ENCODE results near the gene XG.
"Not testable (repeated sequence)": the region's sequence is repeated elsewhere in the genome, so short reads cannot be mapped to it uniquely, and the experiment has no call there.

Gene XG

DNA sequence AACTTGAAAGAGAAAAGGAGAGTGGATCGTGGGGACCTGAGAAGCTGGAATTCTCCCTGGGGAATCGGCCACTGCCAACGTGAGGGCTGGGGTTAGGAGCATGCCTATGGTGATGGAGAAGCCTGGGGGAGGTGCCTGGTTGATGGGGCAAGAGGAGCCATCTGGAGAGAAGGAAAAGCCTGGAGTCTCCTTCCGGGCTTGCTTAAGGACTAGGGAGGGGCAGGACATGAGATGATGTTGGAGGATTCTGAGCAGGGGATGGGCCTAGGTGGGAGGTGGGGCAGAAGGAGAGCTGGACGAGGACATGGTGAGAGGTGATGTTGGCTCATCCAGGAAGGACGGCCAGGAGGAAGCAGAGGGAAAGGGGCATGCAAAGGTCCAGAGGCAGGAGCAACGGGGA, 41.9 kb downstream of the XG start:
- Histone ChIP-seq H3K9me3 (ENCODE audit: low read length) (no peaks in the 10 kb centered on the region), H3K36me3 (ENCODE audit: insufficient read depth, low read length) (no peaks in the 10 kb centered on the region), H4K20me1 (ENCODE audit: insufficient read depth, low read length) (no peaks in the 10 kb centered on the region), H2AFZ (ENCODE audit: low read length) (no peak overlapping the region), H3K4me1 (ENCODE audit: insufficient read depth, low read length, severe bottlenecking) (no peaks in the 10 kb centered on the region), H3K9me2 (ENCODE audit: low read depth, low read length) (no peaks in the 10 kb centered on the region), H3K79me2 (ENCODE audit: insufficient read depth, low read length) (no peaks in the 10 kb centered on the region), H3K27ac (ENCODE audit: low read depth, low read length, poor library complexity, severe bottlenecking) (no peak overlapping the region), H3F3A (ENCODE audit: insufficient read depth, low read length) (no peaks in the 10 kb centered on the region), H3K4me2 (ENCODE audit: low read length) (no peak overlapping the region), H3K4me3 (ENCODE audit: low read depth, low read length, poor library complexity, severe bottlenecking) (no peak overlapping the region), H3K27me3 (ENCODE audit: insufficient read depth, low read length) (no peaks in the 10 kb centered on the region), H3K9ac (ENCODE audit: low read length) (no peak overlapping the region)
- TF ChIP-seq EZH2 (IDR thresholded peaks at IDR 0.05; ENCODE audit: borderline replicate concordance, low read length) (no peak), CTCF (IDR thresholded peaks at IDR 0.05; ENCODE audit: low read length) (no peak)

- no peaks in the 10 kb centered on the region for H4K20me1 ChIP-seq (ENCODE audit: insufficient read depth, low read length)
- no peaks in the 10 kb centered on the region for H3K36me3 ChIP-seq (ENCODE audit: insufficient read depth, low read length)
- no peaks in the 10 kb centered on the region for H3K27me3 ChIP-seq (ENCODE audit: insufficient read depth, low read length)
- no peak overlapping the region for H2AFZ ChIP-seq (ENCODE audit: low read length)
- no peaks in the 10 kb centered on the region for H3K79me2 ChIP-seq (ENCODE audit: insufficient read depth, low read length)
- no peak overlapping the region for H3K4me3 ChIP-seq (ENCODE audit: low read depth, low read length, poor library complexity, severe bottlenecking)
- H3K9me2 ChIP-seq (ENCODE audit: low read depth, low read length), result no peaks in the 10 kb centered on the region
- no peaks in the 10 kb centered on the region for H3F3A ChIP-seq (ENCODE audit: insufficient read depth, low read length)
- H3K4me1 ChIP-seq (ENCODE audit: insufficient read depth, low read length, severe bottlenecking), result no peaks in the 10 kb centered on the region
- no peak overlapping the region for H3K27ac ChIP-seq (ENCODE audit: low read depth, low read length, poor library complexity, severe bottlenecking)
- H3K9me3 ChIP-seq (ENCODE audit: low read length), result no peaks in the 10 kb centered on the region
- H3K4me2 ChIP-seq (ENCODE audit: low read length), result no peak overlapping the region
- no peak for TF ChIP-seq CTCF (IDR thresholded peaks at IDR 0.05; ENCODE audit: low read length)
- no peak for TF ChIP-seq EZH2 (IDR thresholded peaks at IDR 0.05; ENCODE audit: borderline replicate concordance, low read length)
- no peak overlapping the region for H3K9ac ChIP-seq (ENCODE audit: low read length)
These were observed 42.5 kb downstream of the XG start for GRCh38 chrX:2794336-2794735.

DNA sequence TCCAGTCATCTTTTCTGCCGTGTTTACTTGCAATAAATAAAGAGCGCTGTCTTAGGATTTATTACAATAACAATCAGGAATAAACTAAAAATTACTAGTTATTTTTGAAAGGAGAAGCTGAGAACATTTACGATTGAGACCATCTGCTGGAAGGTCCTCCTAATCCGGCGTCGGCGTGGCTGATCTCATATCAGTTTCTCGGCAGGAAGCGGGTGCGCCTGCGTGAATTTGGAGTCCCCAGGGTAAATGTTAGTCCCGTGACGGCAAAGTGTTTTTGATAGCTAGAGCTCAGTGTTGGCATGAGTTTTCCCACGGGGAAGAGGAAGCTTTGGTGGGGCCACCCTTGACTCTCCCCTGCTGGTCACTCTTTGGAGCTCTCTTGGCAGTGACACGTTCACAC, 45.0 kb downstream of the XG start:
- not testable (repeated sequence) for H3K9ac ChIP-seq (ENCODE audit: low read length); H3K4me3 ChIP-seq (ENCODE audit: low read depth, low read length, poor library complexity, severe bottlenecking)

DNA sequence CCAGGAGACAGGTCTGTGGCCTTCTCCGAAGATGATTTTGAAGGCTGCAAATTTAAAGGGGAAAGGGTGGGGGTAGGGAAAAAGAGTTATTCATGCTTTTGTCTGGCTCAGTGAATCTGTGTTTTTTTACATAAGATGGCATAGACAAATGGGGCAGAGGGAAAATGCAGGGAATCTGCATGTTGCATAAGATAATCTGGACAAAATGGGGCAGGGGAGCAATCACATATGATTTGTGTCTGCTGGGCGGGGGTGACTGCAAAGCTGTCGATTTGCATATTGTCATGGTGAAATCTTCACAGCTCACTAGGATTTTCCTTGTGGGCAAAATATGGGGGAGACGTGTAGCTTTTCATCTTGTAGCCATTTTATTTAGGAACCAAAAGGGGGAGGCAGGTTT, 47.5 kb downstream of the XG start:
- H2AFZ ChIP-seq (ENCODE audit: low read length), result no peak overlapping the region
- H3F3A ChIP-seq (ENCODE audit: insufficient read depth, low read length), result no peaks in the 10 kb centered on the region
- TF ChIP-seq EZH2 (IDR thresholded peaks at IDR 0.05; ENCODE audit: borderline replicate concordance, low read length) (no peak), CTCF (IDR thresholded peaks at IDR 0.05; ENCODE audit: low read length) (no peak)
- H4K20me1 ChIP-seq (ENCODE audit: insufficient read depth, low read length), result no peaks in the 10 kb centered on the region
- H3K9me3 ChIP-seq (ENCODE audit: low read length), result no peaks in the 10 kb centered on the region
- no peak overlapping the region for H3K4me2 ChIP-seq (ENCODE audit: low read length)
- no peaks in the 10 kb centered on the region for H3K4me1 ChIP-seq (ENCODE audit: insufficient read depth, low read length, severe bottlenecking)
- H3K79me2 ChIP-seq (ENCODE audit: insufficient read depth, low read length), result no peaks in the 10 kb centered on the region
- H3K36me3 ChIP-seq (ENCODE audit: insufficient read depth, low read length), result no peaks in the 10 kb centered on the region
- no peak overlapping the region for H3K9ac ChIP-seq (ENCODE audit: low read length)
- H3K27me3 ChIP-seq (ENCODE audit: insufficient read depth, low read length), result no peaks in the 10 kb centered on the region
- no peak overlapping the region for H3K4me3 ChIP-seq (ENCODE audit: low read depth, low read length, poor library complexity, severe bottlenecking)
- H3K9me2 ChIP-seq (ENCODE audit: low read depth, low read length), result no peaks in the 10 kb centered on the region
- no peak overlapping the region for H3K27ac ChIP-seq (ENCODE audit: low read depth, low read length, poor library complexity, severe bottlenecking)

More for the DNA sequence above, 45.0 kb downstream of the XG start:
- not testable (repeated sequence) for H2AFZ ChIP-seq (ENCODE audit: low read length); H4K20me1 ChIP-seq (ENCODE audit: insufficient read depth, low read length); H3K4me2 ChIP-seq (ENCODE audit: low read length); H3K27me3 ChIP-seq (ENCODE audit: insufficient read depth, low read length); H3K9me2 ChIP-seq (ENCODE audit: low read depth, low read length); H3K4me1 ChIP-seq (ENCODE audit: insufficient read depth, low read length, severe bottlenecking); H3K27ac ChIP-seq (ENCODE audit: low read depth, low read length, poor library complexity, severe bottlenecking); H3K36me3 ChIP-seq (ENCODE audit: insufficient read depth, low read length); H3K79me2 ChIP-seq (ENCODE audit: insufficient read depth, low read length); H3F3A ChIP-seq (ENCODE audit: insufficient read depth, low read length); H3K9me3 ChIP-seq (ENCODE audit: low read length)

DNA sequence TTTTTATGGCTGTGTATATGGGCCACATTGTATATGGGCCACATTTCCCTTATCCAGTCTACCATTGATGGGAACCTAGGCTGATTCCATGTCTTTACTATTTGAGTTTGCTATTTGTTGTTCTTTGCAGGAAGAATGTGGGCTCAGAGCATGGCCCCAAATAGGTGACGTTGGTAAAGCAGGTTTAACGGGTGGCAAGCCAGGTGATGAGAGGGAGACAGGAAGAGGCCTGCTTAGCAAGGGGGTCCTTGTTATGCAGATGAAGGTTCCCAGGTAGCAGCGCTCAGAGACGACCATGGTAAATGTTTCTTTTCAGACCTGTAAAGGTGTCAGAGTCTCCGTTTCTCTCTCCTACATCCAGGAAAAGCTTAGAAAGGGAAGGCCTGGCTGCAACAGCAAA, 48.1 kb downstream of the XG start:
- H2AFZ ChIP-seq (ENCODE audit: low read length); H3K9me2 ChIP-seq (ENCODE audit: low read depth, low read length); H3K4me3 ChIP-seq (ENCODE audit: low read depth, low read length, poor library complexity, severe bottlenecking); H4K20me1 ChIP-seq (ENCODE audit: insufficient read depth, low read length); H3K9ac ChIP-seq (ENCODE audit: low read length); H3K27me3 ChIP-seq (ENCODE audit: insufficient read depth, low read length); H3K9me3 ChIP-seq (ENCODE audit: low read length); H3K4me2 ChIP-seq (ENCODE audit: low read length); H3F3A ChIP-seq (ENCODE audit: insufficient read depth, low read length); H3K79me2 ChIP-seq (ENCODE audit: insufficient read depth, low read length); H3K36me3 ChIP-seq (ENCODE audit: insufficient read depth, low read length); H3K4me1 ChIP-seq (ENCODE audit: insufficient read depth, low read length, severe bottlenecking); H3K27ac ChIP-seq (ENCODE audit: low read depth, low read length, poor library complexity, severe bottlenecking): not testable (repeated sequence)

All from OCI-LY1 (cell line).